Mesothelial cell of epicardium (in vitro differentiated cells): ENCODE measurements around the gene NFKBIE. TPM values are rescaled to one million over a fixed set of nuclear protein-coding genes. Genes with fewer than 3 reads are reported as not detected.

Source experiments
- DNase-seq, 2 experiments: peaks; one replicate each; pipeline ENCODE4 v3.0.0; 2021; ENCODE audit warnings: low spot score in 2 of 2; ENCODE audit not compliant: unreplicated experiment in 2 of 2
- H3K27ac Mint-ChIP-seq: 2 replicates; pipeline ENCODE4 v1.8.0; 2021; ENCODE audit warnings: mixed read lengths
- H3K27me3 Mint-ChIP-seq: 2 replicates; pipeline ENCODE4 v1.8.0; 2021; ENCODE audit warnings: low read depth, mixed read lengths
- H3K36me3 Mint-ChIP-seq: 2 replicates; pipeline ENCODE4 v1.8.0; 2021; ENCODE audit warnings: mixed read lengths
- H3K4me1 Mint-ChIP-seq: 2 replicates; pipeline ENCODE4 v1.8.0; 2021; ENCODE audit warnings: mixed read lengths
- H3K4me3 Mint-ChIP-seq: 2 replicates; pipeline ENCODE4 v1.8.0; 2021; ENCODE audit warnings: mild to moderate bottlenecking, moderate library complexity, mixed read lengths
- H3K9me3 Mint-ChIP-seq: 2 replicates; pipeline ENCODE4 v1.8.0; 2021; ENCODE audit warnings: mixed read lengths
- total RNA-seq: library from RNA; stranded (reverse); gene quantifications from 3 replicates; pipeline ENCODE4 v1.2.1, GENCODE V29; 2021
- TF ChIP-seq, protein P1 (sequence below): fragments of 200-600 bp; sonication (generic); IDR thresholded peaks from one replicate; pipeline ENCODE4 v1.5.0; 2021; ENCODE audit warnings: antibody characterized with exemption; ENCODE audit not compliant: unreplicated experiment

Gene NFKBIE
- total RNA-seq, 1 donor from 2014 or later = 9.7 TPM

DNA sequence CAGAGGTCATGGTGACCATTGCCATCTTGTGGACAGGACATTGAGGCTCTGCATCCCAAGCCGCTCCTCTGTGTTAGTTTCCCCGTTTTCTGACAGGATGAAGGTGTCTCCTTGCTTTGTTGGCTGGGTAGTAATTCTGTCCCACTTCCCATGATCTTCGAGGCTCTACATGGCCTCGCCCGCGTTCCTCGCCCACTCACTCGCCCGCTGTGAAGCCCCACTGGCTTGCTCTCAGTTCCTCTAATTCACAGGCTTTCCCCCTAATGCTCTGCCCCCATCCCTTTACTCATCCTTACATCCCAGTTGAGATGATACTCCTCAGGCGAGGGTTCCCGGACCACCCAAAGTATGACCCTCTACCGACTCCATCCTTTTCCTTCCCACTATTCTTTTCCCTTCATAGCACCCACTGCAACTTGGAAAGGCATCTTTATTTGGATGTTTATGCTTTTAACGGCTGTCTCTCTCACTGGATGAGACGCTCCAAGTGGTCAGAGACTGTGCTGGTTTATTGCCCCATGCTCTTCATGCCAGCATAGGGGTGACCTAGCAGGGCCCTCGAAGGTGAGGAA is 7.5 kb downstream of the NFKBIE start:
- H3K4me3 Mint-ChIP-seq = peak overlapping the region; percentile 74
- H3K9me3 Mint-ChIP-seq = no peaks in the 10 kb centered on the region
- peaks cover 17% of the 10 kb centered on the region for H3K36me3 Mint-ChIP-seq
- peak overlapping the region; percentile 93 for H3K27ac Mint-ChIP-seq
- H3K4me1 Mint-ChIP-seq = peaks cover 26% of the 10 kb centered on the region
- no peaks in the 10 kb centered on the region for H3K27me3 Mint-ChIP-seq
- TF ChIP-seq, protein P1, sequence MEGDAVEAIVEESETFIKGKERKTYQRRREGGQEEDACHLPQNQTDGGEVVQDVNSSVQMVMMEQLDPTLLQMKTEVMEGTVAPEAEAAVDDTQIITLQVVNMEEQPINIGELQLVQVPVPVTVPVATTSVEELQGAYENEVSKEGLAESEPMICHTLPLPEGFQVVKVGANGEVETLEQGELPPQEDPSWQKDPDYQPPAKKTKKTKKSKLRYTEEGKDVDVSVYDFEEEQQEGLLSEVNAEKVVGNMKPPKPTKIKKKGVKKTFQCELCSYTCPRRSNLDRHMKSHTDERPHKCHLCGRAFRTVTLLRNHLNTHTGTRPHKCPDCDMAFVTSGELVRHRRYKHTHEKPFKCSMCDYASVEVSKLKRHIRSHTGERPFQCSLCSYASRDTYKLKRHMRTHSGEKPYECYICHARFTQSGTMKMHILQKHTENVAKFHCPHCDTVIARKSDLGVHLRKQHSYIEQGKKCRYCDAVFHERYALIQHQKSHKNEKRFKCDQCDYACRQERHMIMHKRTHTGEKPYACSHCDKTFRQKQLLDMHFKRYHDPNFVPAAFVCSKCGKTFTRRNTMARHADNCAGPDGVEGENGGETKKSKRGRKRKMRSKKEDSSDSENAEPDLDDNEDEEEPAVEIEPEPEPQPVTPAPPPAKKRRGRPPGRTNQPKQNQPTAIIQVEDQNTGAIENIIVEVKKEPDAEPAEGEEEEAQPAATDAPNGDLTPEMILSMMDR = peak; percentile 2
- DNase-seq = no peak

DNA sequence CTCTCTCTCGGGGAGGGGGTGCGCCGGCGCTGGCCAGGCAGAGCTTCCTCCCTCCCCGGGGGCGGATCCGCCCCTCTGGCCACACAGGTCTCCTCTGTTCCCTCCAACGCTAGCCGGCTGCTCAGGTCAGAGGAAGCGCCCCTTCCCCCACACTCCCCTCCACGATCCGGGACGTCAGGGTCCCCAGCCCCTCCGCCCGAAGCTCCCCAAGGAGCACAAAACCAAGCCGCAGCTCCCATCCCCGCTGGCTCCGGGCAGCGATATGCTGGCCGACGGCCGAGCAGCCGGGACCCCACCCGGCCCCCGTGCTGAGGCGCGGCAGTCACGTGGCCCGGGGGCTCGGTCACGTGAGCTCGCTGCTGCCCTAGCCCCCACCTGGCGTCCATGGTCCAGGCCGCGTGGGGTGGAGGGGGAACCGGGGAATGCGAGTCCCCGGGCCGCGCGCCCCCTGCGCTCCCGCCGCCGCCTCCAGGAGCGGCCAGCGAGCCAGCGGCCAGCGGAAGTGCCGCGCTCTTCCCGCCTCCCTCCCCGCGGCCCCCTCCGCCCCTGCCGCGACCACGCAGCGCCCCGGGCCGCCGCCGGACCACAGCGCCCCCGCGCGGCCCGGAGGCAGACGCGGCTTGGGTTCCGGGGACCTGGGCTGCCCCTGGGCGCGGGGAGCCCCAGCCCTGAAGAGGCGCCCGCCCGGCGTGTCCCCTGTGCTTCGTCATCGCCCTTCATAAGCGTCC is 8.2 kb downstream of the NFKBIE start, which contains the start of gene SLC35B2:
Gene SLC35B2 (minus strand): TSS at position 504 of the 728 bp plus-strand sequence. CDS start 118 bp downstream, at position 386.
- H3K4me3 Mint-ChIP-seq = peak within 1 kb of the TSS; percentile 75
- H3K27me3 Mint-ChIP-seq = no peaks in the 10 kb centered on the region
- peak within 1 kb of the TSS; percentile 93 for H3K27ac Mint-ChIP-seq

DNA sequence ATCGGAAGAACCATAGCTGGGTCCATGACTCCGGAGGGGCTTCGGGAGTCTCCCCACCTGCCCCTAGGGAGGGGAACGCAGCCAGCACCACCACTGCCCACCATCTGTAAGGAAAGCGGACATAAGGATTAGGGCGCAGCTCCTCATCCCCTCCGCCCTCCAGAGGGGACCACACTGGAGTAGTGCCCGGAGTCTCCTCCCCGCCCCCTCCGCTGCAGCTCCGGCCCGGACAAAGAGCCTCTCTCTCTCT is 8.7 kb downstream of the NFKBIE start:
- Mint-ChIP-seq H3K27me3 (no peaks in the 10 kb centered on the region), H3K4me3 (peak overlapping the region; percentile 75), H3K4me1 (peaks cover 21% of the 10 kb centered on the region), H3K36me3 (peaks cover 25% of the 10 kb centered on the region), H3K9me3 (no peaks in the 10 kb centered on the region), H3K27ac (peak overlapping the region; percentile 83)
- peak in 1 of 2 experiments; percentile 65 for DNase-seq
- TF ChIP-seq, protein P1 = no peak

More for the DNA sequence above, 8.2 kb downstream of the NFKBIE start, which contains the start of gene SLC35B2:
- TF ChIP-seq, protein P1 = peak; percentile 58
- DNase-seq = peak in 1 of 2 experiments; percentile 76
- peaks cover 21% of the 10 kb centered on the region for H3K4me1 Mint-ChIP-seq
- no peaks in the 10 kb centered on the region for H3K9me3 Mint-ChIP-seq
- peaks cover 20% of the 10 kb centered on the region for H3K36me3 Mint-ChIP-seq

DNA sequence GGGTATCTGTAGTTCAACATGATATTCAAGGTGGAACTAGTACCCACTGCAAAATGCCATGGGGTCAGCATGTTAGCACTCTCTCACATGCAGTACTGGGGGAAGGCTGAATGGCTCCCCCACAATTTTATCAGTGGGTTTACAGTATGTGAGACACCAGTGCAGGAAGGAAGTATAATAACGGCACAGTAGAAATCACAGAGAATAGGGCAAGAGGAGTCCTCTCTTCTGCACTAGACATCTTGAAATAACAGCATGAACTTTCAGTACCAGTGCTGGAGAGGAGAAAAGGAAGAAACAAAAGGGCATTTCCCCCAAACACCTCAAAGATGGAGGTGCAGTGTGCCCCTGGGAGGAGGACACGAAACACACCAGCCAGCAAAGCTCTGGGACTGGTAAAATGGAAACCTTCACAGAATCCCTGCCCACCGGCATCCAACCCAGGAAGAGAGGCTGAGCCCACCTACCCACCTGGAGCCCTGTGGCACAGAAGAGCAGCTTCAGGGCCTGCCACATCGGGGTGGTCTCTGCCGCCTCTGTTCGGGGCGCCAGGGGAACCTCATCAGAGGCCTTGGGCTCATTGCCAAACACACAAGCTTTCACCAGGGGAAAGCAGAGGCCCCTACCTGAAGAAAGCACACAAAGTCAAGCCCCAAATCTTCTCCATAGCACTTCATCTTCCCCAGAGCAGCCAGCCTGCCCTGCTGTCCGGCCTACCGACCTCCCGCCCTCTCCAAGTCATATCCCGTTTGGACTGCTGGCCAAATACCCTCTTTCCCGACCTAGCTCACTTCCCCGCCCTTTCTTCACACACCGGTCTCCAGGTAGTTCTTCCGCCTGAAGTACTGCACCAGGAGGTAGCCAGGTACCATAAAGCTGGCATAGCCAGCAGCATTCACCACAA is 9.2 kb downstream of the NFKBIE start:
- peak overlapping the region; percentile 83 for H3K27ac Mint-ChIP-seq
- TF ChIP-seq, protein P1 = no peak
- peaks cover 21% of the 10 kb centered on the region for H3K4me1 Mint-ChIP-seq
- peak overlapping the region; percentile 75 for H3K4me3 Mint-ChIP-seq
- no peak for DNase-seq
- H3K9me3 Mint-ChIP-seq = no peaks in the 10 kb centered on the region
- peaks cover 30% of the 10 kb centered on the region for H3K36me3 Mint-ChIP-seq
- H3K27me3 Mint-ChIP-seq = no peaks in the 10 kb centered on the region

DNA sequence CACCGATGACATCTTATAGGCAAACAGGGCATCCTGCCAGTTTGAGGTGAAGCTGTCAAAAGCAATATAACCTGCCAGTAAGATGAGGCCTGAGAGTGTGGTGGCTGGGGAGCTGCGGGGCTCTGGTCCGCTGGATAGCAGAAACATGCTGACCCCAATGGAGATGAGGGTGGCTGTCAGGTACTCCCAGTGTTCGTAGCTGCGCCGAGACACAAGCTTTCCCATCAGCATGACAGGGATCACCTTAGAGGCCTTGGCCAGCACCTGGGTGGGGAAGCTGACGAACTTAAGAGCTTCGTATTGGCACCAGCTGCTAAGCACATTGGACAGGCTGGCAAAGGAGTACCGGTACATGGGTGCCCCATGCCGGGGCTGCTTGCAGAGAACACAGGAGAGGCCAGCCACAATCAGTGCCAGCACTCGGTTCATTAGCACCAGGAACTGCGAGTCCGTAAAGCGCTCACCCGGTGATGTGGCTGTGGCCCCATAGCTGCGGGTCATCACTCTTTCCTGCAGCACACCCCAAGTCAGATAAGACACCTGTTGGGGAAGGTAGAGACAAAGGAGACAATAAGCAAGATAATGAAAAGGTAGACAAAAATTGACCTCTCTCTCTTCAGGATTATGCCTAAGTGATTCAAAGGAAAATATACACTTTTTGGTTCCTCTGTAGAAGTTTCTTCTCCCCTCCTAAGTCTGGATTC is 10.1 kb downstream of the NFKBIE start:
- H3K9me3 Mint-ChIP-seq = no peaks in the 10 kb centered on the region
- peaks cover 21% of the 10 kb centered on the region for H3K4me1 Mint-ChIP-seq
- TF ChIP-seq, protein P1 = no peak
- DNase-seq = no peak
- no peaks in the 10 kb centered on the region for H3K27me3 Mint-ChIP-seq
- peaks cover 37% of the 10 kb centered on the region for H3K36me3 Mint-ChIP-seq
- H3K4me3 Mint-ChIP-seq = peak overlapping the region; percentile 75
- peak overlapping the region; percentile 50 for H3K27ac Mint-ChIP-seq
